HEK293 (cell line): Measurements from ENCODE around the gene SLC25A22.

Experiments
- CTCF ChIA-PET: fragments of 350-600 bp; formaldehyde crosslinking; extraction: SDS; loops from one replicate; lab custom pipeline; 2021; ENCODE audit warnings: antibody characterized with exemption; lab: Yijun Ruan, JAX
- POLR2A ChIA-PET: fragments of 300-600 bp; formaldehyde crosslinking; extraction: SDS; loops from one replicate; lab custom pipeline; 2020; ENCODE audit warnings: antibody characterized with exemption, inconsistent platforms; lab: Yijun Ruan, JAX
- H3K27ac ChIP-seq: fragments of 200-500 bp; sonication (Bioruptor generic); 2 replicates; pipeline ENCODE4 v1.5.1; 2014; ENCODE audit warnings: low read depth, low read length, control low read depth, inconsistent platforms; ENCODE audit errors: extremely low read depth
- H3K36me3 ChIP-seq, 2 experiments: fragments of 200-500 bp in 1 of 2; sonication (Bioruptor generic) in 1 of 2; 1 replicate in 1 of 2; 2 replicates in 1 of 2; pipeline ENCODE4 v1.5.1; 2014 to 2017; ENCODE audit warnings: inconsistent platforms in 2 of 2, low read length in 2 of 2; ENCODE audit not compliant: control insufficient read depth in 2 of 2, insufficient read depth in 1 of 2
- H3K4me1 ChIP-seq: fragments of 200-500 bp; sonication (Bioruptor generic); 2 replicates; pipeline ENCODE4 v1.5.1; 2014; ENCODE audit warnings: mild to moderate bottlenecking, low read length, inconsistent platforms; ENCODE audit not compliant: control insufficient read depth, insufficient read depth
- H3K4me3 ChIP-seq: 2 replicates; pipeline ENCODE4 v1.5.1; 2011; ENCODE audit warnings: low read depth, mild to moderate bottlenecking, control low read depth, low read length, moderate library complexity
- H3K9me3 ChIP-seq: fragments of 200-500 bp; sonication (Bioruptor generic); 2 replicates; pipeline ENCODE4 v1.5.1; 2014; ENCODE audit warnings: low read depth, low read length, inconsistent platforms; ENCODE audit not compliant: control insufficient read depth, insufficient read depth
- BCL11B ChIP-seq: fragments of 450-650 bp; formaldehyde crosslinking; IDR thresholded peaks from 2 replicates; pipeline ENCODE4 v1.5.1; 2016; ENCODE audit warnings: low read depth, missing biosample characterization, missing genetic modification characterization
- CTCF ChIP-seq: fragments of 450-650 bp; formaldehyde crosslinking; IDR thresholded peaks from 2 replicates; pipeline ENCODE4 v1.5.1; 2016; ENCODE audit warnings: missing biosample characterization, missing genetic modification characterization
- EGR2 ChIP-seq: fragments of 450-650 bp; formaldehyde crosslinking; IDR thresholded peaks from 2 replicates; pipeline ENCODE4 v1.5.1; 2016; ENCODE audit warnings: low read depth, missing biosample characterization, missing genetic modification characterization
- GLIS1 ChIP-seq: fragments of 450-650 bp; formaldehyde crosslinking; IDR thresholded peaks from 2 replicates; pipeline ENCODE4 v1.5.1; 2016; ENCODE audit warnings: missing biosample characterization, missing genetic modification characterization
- GLIS2 ChIP-seq: fragments of 450-650 bp; formaldehyde crosslinking; IDR thresholded peaks from 2 replicates; pipeline ENCODE4 v1.5.1; 2016; ENCODE audit warnings: missing biosample characterization, missing genetic modification characterization
- IKZF3 ChIP-seq: fragments of 450-650 bp; IDR thresholded peaks from 2 replicates; pipeline ENCODE4 v1.5.0; 2018; ENCODE audit warnings: missing biosample characterization, mild to moderate bottlenecking, missing genetic modification characterization, moderate library complexity
- KLF1 ChIP-seq: fragments of 450-650 bp; formaldehyde crosslinking; IDR thresholded peaks from 2 replicates; pipeline ENCODE4 v1.5.1; 2016; ENCODE audit warnings: missing biosample characterization, missing genetic modification characterization
- KLF8 ChIP-seq: fragments of 450-650 bp; formaldehyde crosslinking; IDR thresholded peaks from 2 replicates; pipeline ENCODE4 v1.5.1; 2016; ENCODE audit warnings: missing biosample characterization, missing genetic modification characterization
- MZF1 ChIP-seq: fragments of 450-650 bp; formaldehyde crosslinking; IDR thresholded peaks from 2 replicates; pipeline ENCODE4 v1.5.1; 2017; ENCODE audit warnings: missing biosample characterization, missing genetic modification characterization, borderline replicate concordance
- PBX3 ChIP-seq: sonication (generic); formaldehyde crosslinking; IDR thresholded peaks from 2 replicates; pipeline ENCODE4 v1.8.1; 2022; ENCODE audit warnings: mild to moderate bottlenecking, moderate library complexity, missing genetic modification reagents
- SCRT2 ChIP-seq: fragments of 450-650 bp; formaldehyde crosslinking; IDR thresholded peaks from 2 replicates; pipeline ENCODE4 v1.5.1; 2016; ENCODE audit warnings: missing biosample characterization, missing genetic modification characterization
- SP2 ChIP-seq: fragments of 450-650 bp; formaldehyde crosslinking; IDR thresholded peaks from 2 replicates; pipeline ENCODE4 v1.5.1; 2016; ENCODE audit warnings: missing biosample characterization, missing genetic modification characterization
- ZBTB44 ChIP-seq: fragments of 450-650 bp; IDR thresholded peaks from 2 replicates; pipeline ENCODE4 v1.5.1; 2018; ENCODE audit warnings: missing biosample characterization, mild to moderate bottlenecking, missing genetic modification characterization
- ZBTB8A ChIP-seq: fragments of 450-650 bp; formaldehyde crosslinking; IDR thresholded peaks from 2 replicates; pipeline ENCODE4 v1.5.1; 2016; ENCODE audit warnings: missing biosample characterization, missing genetic modification characterization
- ZEB2 ChIP-seq: fragments of 450-650 bp; formaldehyde crosslinking; IDR thresholded peaks from 2 replicates; pipeline ENCODE4 v1.5.1; 2016; ENCODE audit warnings: missing biosample characterization, missing genetic modification characterization
- ZFHX2 ChIP-seq: fragments of 450-650 bp; formaldehyde crosslinking; conservative IDR thresholded peaks from 2 replicates; pipeline ENCODE4 v1.5.1; 2016; ENCODE audit warnings: missing biosample characterization, missing genetic modification characterization
- ZIC2 ChIP-seq: fragments of 450-650 bp; formaldehyde crosslinking; IDR thresholded peaks from 2 replicates; pipeline ENCODE4 v1.5.1; 2016; ENCODE audit warnings: missing biosample characterization, missing genetic modification characterization
- ZNF248 ChIP-seq: fragments of 450-650 bp; formaldehyde crosslinking; IDR thresholded peaks from 2 replicates; pipeline ENCODE4 v1.5.1; 2017; ENCODE audit warnings: missing biosample characterization, missing genetic modification characterization
- ZNF449 ChIP-seq: fragments of 450-650 bp; formaldehyde crosslinking; IDR thresholded peaks from 2 replicates; pipeline ENCODE4 v1.5.1; 2017; ENCODE audit warnings: missing biosample characterization, mild to moderate bottlenecking, missing genetic modification characterization, moderate library complexity
- ZNF488 ChIP-seq: fragments of 450-650 bp; formaldehyde crosslinking; IDR thresholded peaks from 2 replicates; pipeline ENCODE4 v1.5.1; 2016; ENCODE audit warnings: missing biosample characterization, missing genetic modification characterization
- ZNF623 ChIP-seq: fragments of 450-650 bp; formaldehyde crosslinking; IDR thresholded peaks from 2 replicates; pipeline ENCODE4 v1.5.1; 2016; ENCODE audit warnings: missing biosample characterization, missing genetic modification characterization
- ZSCAN16 ChIP-seq: fragments of 450-650 bp; formaldehyde crosslinking; IDR thresholded peaks from 2 replicates; pipeline ENCODE4 v1.5.1; 2016; ENCODE audit warnings: missing biosample characterization, missing genetic modification characterization
- ZXDB ChIP-seq: fragments of 450-650 bp; formaldehyde crosslinking; IDR thresholded peaks from 2 replicates; pipeline ENCODE4 v1.5.1; 2016; ENCODE audit warnings: missing biosample characterization, missing genetic modification characterization

SLC25A22 gene

GRCh38 chr11:845872-846495, 47.9 kb upstream of the SLC25A22 start:
- no peak for TF ChIP-seq ZEB2 (tag by site-specific recombination)
- TF ChIP-seq ZBTB8A (tag by site-specific recombination): peak; percentile 63
- 0 out of 2 replicates have a peak, but pooled peaks have one; percentile 16 for TF ChIP-seq IKZF3 (tag by site-specific recombination)
- TF ChIP-seq ZXDB: peak; percentile 91
- TF ChIP-seq SCRT2 (tag by site-specific recombination): no peak
- no peak for TF ChIP-seq MZF1
- peak; percentile 52; the same call in 1 of the 2 replicates for TF ChIP-seq GLIS2 (tag by site-specific recombination)
- TF ChIP-seq CTCF (tag by site-specific recombination): no peak
- TF ChIP-seq ZNF488 (tag by site-specific recombination): no peak
- TF ChIP-seq ZFHX2 (tag by site-specific recombination): peak; percentile 85
- TF ChIP-seq GLIS1 (tag by site-specific recombination): peak; percentile 98
- TF ChIP-seq EGR2 (tag by site-specific recombination): peak; percentile 70
- TF ChIP-seq ZIC2 (tag by site-specific recombination): peak; percentile 84
- peak; percentile 41; the same call in 1 of the 2 replicates for TF ChIP-seq ZNF449 (tag by site-specific recombination)
- Histone ChIP-seq H3K4me3 (no peak overlapping the region), H3K27ac (no peak overlapping the region), H3K4me1 (0 out of 2 replicates have a peak, but pooled peaks cover 6% of the 10 kb centered on the region), H3K36me3 (peaks cover 0 to 3% of the 10 kb centered on the region in 2 experiments; a peak in 1 of 3 replicates), H3K9me3 (no peaks in the 10 kb centered on the region)
- ChIA-PET CTCF (interaction anchor here (0.8 to 2.3 kb wide), 2 partner anchors 18 to 206 kb away, joined by 3 to 9 read pairs; no protein-coding TSS in a partner anchor), POLR2A (interaction anchor here (0.6 to 1.9 kb wide), 3 partner anchors 10 to 27 kb away, joined by 3 to 6 read pairs (median 3); partner anchors contain the start of gene PNPLA2)

GRCh38 chr11:844693-845644, 46.9 kb upstream of the SLC25A22 start:
- ChIA-PET CTCF (interaction anchor here (0.6 to 2.3 kb wide), 5 partner anchors 24 to 1305 kb away, joined by 3 to 9 read pairs (median 3); no protein-coding TSS in a partner anchor), POLR2A (interaction anchor here (0.5 to 6.9 kb wide), 11 partner anchors 14 to 244 kb away, joined by 3 to 70 read pairs (median 3); partner anchors contain the start of genes CD151, CEND1, CRACR2B and PNPLA2)
- Histone ChIP-seq H3K9me3 (no peaks in the 10 kb centered on the region), H3K4me1 (0 out of 2 replicates have a peak, but pooled peaks cover 6% of the 10 kb centered on the region), H3K4me3 (peak overlapping the region; percentile 2; the same call in 1 of the 2 replicates), H3K27ac (no peak overlapping the region), H3K36me3 (peaks cover 0 to 13% of the 10 kb centered on the region in 2 experiments; a peak in 1 of 3 replicates)
- TF ChIP-seq SP2 (tag by site-specific recombination) (peak; percentile 50), ZBTB44 (tag by site-specific recombination) (no peak), KLF1 (tag by site-specific recombination) (peak; percentile 89), ZNF248 (tag by site-specific recombination) (no peak), KLF8 (no peak), ZNF623 (tag by site-specific recombination) (no peak), BCL11B (0 out of 2 replicates have a peak, but pooled peaks have one; percentile 16), ZSCAN16 (tag by site-specific recombination) (no peak), EGR2 (tag by site-specific recombination) (no peak), PBX3 (CRISPR knock-in tag) (0 out of 2 replicates have a peak, but pooled peaks have one; percentile 24)
